Neuronal stem cell (in vitro differentiated cells): Measurements from ENCODE around the gene SLC38A10.

Experiments
- DNase-seq: peaks from one replicate; pipeline ENCODE4 v3.0.0-alpha.2; 2013; ENCODE audit warnings: low spot score
- H2AFZ ChIP-seq: one replicate; pipeline ENCODE4 v1.6.1; 2013; ENCODE audit warnings: mild to moderate bottlenecking, low read length, inconsistent platforms
- H2AK5ac ChIP-seq: 2 replicates; pipeline ENCODE4 v1.6.1; 2013; ENCODE audit warnings: low read depth, mild to moderate bottlenecking, inconsistent platforms, low read length, moderate library complexity, mixed read lengths
- H2BK120ac ChIP-seq: 2 replicates; pipeline ENCODE4 v1.6.1; 2013; ENCODE audit warnings: low read depth, mild to moderate bottlenecking, inconsistent platforms, low read length, moderate library complexity, mixed read lengths
- H2BK12ac ChIP-seq: one replicate; pipeline ENCODE4 v1.6.1; 2013; ENCODE audit warnings: low read length, inconsistent platforms
- H2BK15ac ChIP-seq: 2 replicates; pipeline ENCODE4 v1.6.1; 2013; ENCODE audit warnings: mild to moderate bottlenecking, low read length, inconsistent platforms, mixed read lengths
- H2BK5ac ChIP-seq: one replicate; pipeline ENCODE4 v1.6.1; 2013; ENCODE audit warnings: inconsistent platforms, mild to moderate bottlenecking, low read length, moderate library complexity
- H3K14ac ChIP-seq: one replicate; pipeline ENCODE4 v1.6.1; 2013; ENCODE audit warnings: low read length, inconsistent platforms
- H3K18ac ChIP-seq: 2 replicates; pipeline ENCODE4 v1.6.1; 2013; ENCODE audit warnings: low read length, inconsistent platforms
- H3K23ac ChIP-seq: 2 replicates; pipeline ENCODE4 v1.6.1; 2013; ENCODE audit warnings: low read depth, mild to moderate bottlenecking, mixed read lengths, low read length, inconsistent platforms; ENCODE audit not compliant: poor library complexity
- H3K27ac ChIP-seq: replicated peaks from 3 replicates; pipeline ENCODE4 v1.5.1; 2013; ENCODE audit warnings: low read length, inconsistent platforms
- H3K27me3 ChIP-seq, 3 experiments: 2 replicates each; pipeline ENCODE4 v1.6.1; 2013; ENCODE audit warnings: low read length in 3 of 3, mild to moderate bottlenecking in 2 of 3, inconsistent platforms in 1 of 3, low read depth in 1 of 3, mixed read lengths in 1 of 3, moderate library complexity in 1 of 3; ENCODE audit not compliant: control insufficient read depth in 3 of 3, insufficient read depth in 3 of 3
- H3K36me3 ChIP-seq, 2 donors: replicated peaks in 1 of 2; 2 replicates each; pipeline ENCODE4 v1.6.1; 2013; ENCODE audit warnings: low read length in 2 of 2; ENCODE audit not compliant: control insufficient read depth in 2 of 2, insufficient read depth in 2 of 2
- H3K4ac ChIP-seq: 2 replicates; pipeline ENCODE4 v1.6.1; 2013; ENCODE audit warnings: inconsistent platforms, mild to moderate bottlenecking, low read length, moderate library complexity
- H3K4me1 ChIP-seq, 2 donors: 1 replicate in 1 of 2; 2 replicates in 1 of 2; pipeline ENCODE4 v1.6.1; 2013; ENCODE audit warnings: low read length in 2 of 2, low read depth in 1 of 2; ENCODE audit not compliant: control insufficient read depth in 2 of 2, insufficient read depth in 1 of 2
- H3K4me2 ChIP-seq: one replicate; pipeline ENCODE4 v1.6.1; 2013; ENCODE audit warnings: mild to moderate bottlenecking, low read length, inconsistent platforms; ENCODE audit not compliant: insufficient read depth, poor library complexity, severe bottlenecking
- H3K4me3 ChIP-seq, 2 donors: 2 replicates each; pipeline ENCODE4 v1.5.1; 2013; ENCODE audit warnings: low read length in 2 of 2, mild to moderate bottlenecking in 2 of 2, inconsistent platforms in 1 of 2, moderate library complexity in 1 of 2
- H3K79me1 ChIP-seq: one replicate; pipeline ENCODE4 v1.6.1; 2013; ENCODE audit warnings: low read depth, mild to moderate bottlenecking, inconsistent platforms, low read length, moderate library complexity
- H3K9ac ChIP-seq: one replicate; pipeline ENCODE4 v1.6.1; 2013; ENCODE audit warnings: mild to moderate bottlenecking, low read depth, low read length, inconsistent platforms; ENCODE audit not compliant: poor library complexity
- H3K9me3 ChIP-seq, 2 donors: replicated peaks in 1 of 2; 2 replicates each; pipeline versions ENCODE3 to v1.6.1; 2013; ENCODE audit warnings: low read length in 2 of 2, mild to moderate bottlenecking in 2 of 2, inconsistent platforms in 1 of 2, low read depth in 1 of 2, mixed read lengths in 1 of 2, moderate library complexity in 1 of 2; ENCODE audit not compliant: control insufficient read depth in 2 of 2, insufficient read depth in 1 of 2
- H4K8ac ChIP-seq: one replicate; pipeline ENCODE4 v1.6.1; 2013; ENCODE audit warnings: low read depth, mild to moderate bottlenecking, inconsistent platforms, low read length, moderate library complexity
- H4K91ac ChIP-seq: one replicate; pipeline ENCODE4 v1.6.1; 2013; ENCODE audit warnings: low read length, low read depth, mild to moderate bottlenecking, inconsistent platforms; ENCODE audit not compliant: poor library complexity
- WGBS, 2 donors: extraction: QIAGEN DNeasy Blood & Tissue Kit; methylation state at CpG; one replicate each; pipeline ENCODE4 v1.1.7; 2013; ENCODE audit warnings: missing lambda C conversion rate in 2 of 2, mixed read lengths in 1 of 2; ENCODE audit not compliant: insufficient read length in 2 of 2, insufficient replicate concordance in 1 of 2; ENCODE audit errors: extremely low coverage in 2 of 2; 5-methylcytosine and 5-hydroxymethylcytosine counted together

The SLC38A10 gene

GRCh38 chr17:81302324-81302723 is 7.2 kb upstream of the SLC38A10 start:
- no peak overlapping the region for H3K18ac ChIP-seq
- H2BK15ac ChIP-seq: no peak overlapping the region
- DNase-seq: no peak
- no peak overlapping the region for H2BK12ac ChIP-seq
- no peak overlapping the region for H2AFZ ChIP-seq
- H2BK120ac ChIP-seq: no peak overlapping the region
- H3K9me3 ChIP-seq: peaks cover 0 to 4% of the 10 kb centered on the region in 2 donors
- no peaks in the 10 kb centered on the region for H3K79me1 ChIP-seq
- H4K91ac ChIP-seq: no peak overlapping the region
- H4K8ac ChIP-seq: no peak overlapping the region
- H3K36me3 ChIP-seq: peaks cover 0 to 3% of the 10 kb centered on the region in 2 donors
- H2AK5ac ChIP-seq: peak overlapping the region; percentile 91
- no peak overlapping the region for H3K9ac ChIP-seq
- WGBS, 2 donors: no CpG with 5 or more reads among the region's 10 CpGs
- H2BK5ac ChIP-seq: no peak overlapping the region
- H3K27me3 ChIP-seq: peaks cover 0 to 7% (median 0%) of the 10 kb centered on the region in 3 experiments
- no peak overlapping the region for H3K4me3 ChIP-seq
- H3K23ac ChIP-seq: no peak overlapping the region
- H3K4ac ChIP-seq: no peak overlapping the region
- no peak overlapping the region for H3K14ac ChIP-seq
- H3K4me2 ChIP-seq: no peak overlapping the region
- H3K27ac ChIP-seq: no peak overlapping the region
- H3K4me1 ChIP-seq: peaks cover 6 to 8% of the 10 kb centered on the region in 2 donors

- H2AFZ ChIP-seq: peak overlapping the region; percentile 3
- WGBS, 2 donors: no CpG with 5 or more reads among the region's 37 CpGs
- peaks cover 0 to 3% of the 10 kb centered on the region in 2 donors for H3K36me3 ChIP-seq
- H3K4me1 ChIP-seq: peaks cover 5 to 6% of the 10 kb centered on the region in 2 donors
- H3K27ac ChIP-seq: no peak overlapping the region
- H3K14ac ChIP-seq: no peak overlapping the region
- H2AK5ac ChIP-seq: no peak overlapping the region
- H3K79me1 ChIP-seq: no peaks in the 10 kb centered on the region
- H3K4ac ChIP-seq: no peak overlapping the region
- no peak for DNase-seq
- H2BK5ac ChIP-seq: peak overlapping the region; percentile 11
- H2BK15ac ChIP-seq: peak overlapping the region; percentile 0
- peak overlapping the region; percentile 8 for H3K18ac ChIP-seq
- no peak overlapping the region for H3K23ac ChIP-seq
- no peak overlapping the region for H3K9ac ChIP-seq
- H3K4me3 ChIP-seq: peak overlapping the region in 1 of 2 donors; percentile 73
- peaks cover 0 to 4% of the 10 kb centered on the region in 2 donors for H3K9me3 ChIP-seq
- H3K27me3 ChIP-seq: peaks cover 0 to 7% (median 0%) of the 10 kb centered on the region in 3 experiments
- no peak overlapping the region for H4K8ac ChIP-seq
- no peak overlapping the region for H3K4me2 ChIP-seq
- no peak overlapping the region for H4K91ac ChIP-seq
- H2BK12ac ChIP-seq: peak overlapping the region; percentile 33
- no peak overlapping the region for H2BK120ac ChIP-seq
These were observed 6.4 kb upstream of the SLC38A10 start for GRCh38 chr17:81301195-81302144.

- H3K14ac ChIP-seq: peak overlapping the region; percentile 72
- peak overlapping the region in 1 of 2 donors; percentile 73 for H3K4me3 ChIP-seq
- H3K36me3 ChIP-seq: peaks cover 0 to 3% of the 10 kb centered on the region in 2 donors
- no peak for DNase-seq
- H3K4me1 ChIP-seq: peaks cover 9% of the 10 kb centered on the region in 2 donors
- H2BK120ac ChIP-seq: no peak overlapping the region
- H3K79me1 ChIP-seq: no peaks in the 10 kb centered on the region
- peak overlapping the region; percentile 92 for H3K23ac ChIP-seq
- H2BK15ac ChIP-seq: no peak overlapping the region
- peak overlapping the region; percentile 71 for H3K9ac ChIP-seq
- H3K4me2 ChIP-seq: no peak overlapping the region
- peak overlapping the region; percentile 91 for H2AK5ac ChIP-seq
- H2BK12ac ChIP-seq: peak overlapping the region; percentile 25
- H3K18ac ChIP-seq: no peak overlapping the region
- H2AFZ ChIP-seq: no peak overlapping the region
- H2BK5ac ChIP-seq: no peak overlapping the region
- peak overlapping the region; percentile 4 for H3K4ac ChIP-seq
- no peak overlapping the region for H4K91ac ChIP-seq
- H3K27ac ChIP-seq: no peak overlapping the region
- 100% methylated on average over 8 of the region's 19 CpGs; no CpG with 5 or more reads in 1 of the 2 donors for WGBS, 2 donors
- H3K27me3 ChIP-seq: peaks cover 0 to 7% (median 0%) of the 10 kb centered on the region in 3 experiments
- peaks cover 0 to 4% of the 10 kb centered on the region in 2 donors for H3K9me3 ChIP-seq
- H4K8ac ChIP-seq: peak overlapping the region; percentile 68
These were observed 5.6 kb upstream of the SLC38A10 start for GRCh38 chr17:81300586-81301155.
